NCI-H526 treated with DMSO at 0.1 percent for 48 hours (cell line): ENCODE data around the gene TAF1L.
"Not testable (repeated sequence)": the region's sequence is repeated elsewhere in the genome, so short reads cannot be mapped to it uniquely, and the experiment has no call there.

ENCODE experiments used
- DNase-seq: peaks from one replicate; lab custom pipeline; 2025; lab: John Stamatoyannopoulos, UW

Gene TAF1L

GRCh38 chr9:32635362-32635761 lies at the start of gene TAF1L:
Gene TAF1L (minus strand): TSS chr9:32635669. CDS start chr9:32635579, 90 bp downstream.
- DNase-seq, result no peak

DNA sequence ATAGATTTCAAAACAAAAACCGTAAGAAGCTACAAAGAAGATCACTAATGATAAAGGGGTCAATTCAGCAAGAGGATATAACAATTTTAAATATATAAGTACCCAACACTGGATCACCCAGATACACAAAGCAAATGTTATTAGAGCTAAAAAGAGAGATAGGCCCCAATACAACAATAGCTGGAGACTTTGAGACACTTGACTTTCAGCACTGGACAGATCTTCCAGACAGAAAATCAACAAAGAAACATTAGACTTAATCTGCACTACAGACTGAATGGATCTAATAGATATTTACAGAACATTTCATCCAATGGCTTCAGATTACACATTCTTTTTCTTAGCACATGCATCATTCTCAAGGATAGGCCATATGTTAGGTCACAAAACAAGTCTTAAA lies 46.3 kb upstream of the TAF1L start:
- no peak for DNase-seq

GRCh38 chr9:32677931-32678330 lies 42.5 kb upstream of the TAF1L start:
- DNase-seq, result no peak

- DNase-seq, result no peak
These were observed 37.0 kb upstream of the TAF1L start for GRCh38 chr9:32672469-32672868.

DNA sequence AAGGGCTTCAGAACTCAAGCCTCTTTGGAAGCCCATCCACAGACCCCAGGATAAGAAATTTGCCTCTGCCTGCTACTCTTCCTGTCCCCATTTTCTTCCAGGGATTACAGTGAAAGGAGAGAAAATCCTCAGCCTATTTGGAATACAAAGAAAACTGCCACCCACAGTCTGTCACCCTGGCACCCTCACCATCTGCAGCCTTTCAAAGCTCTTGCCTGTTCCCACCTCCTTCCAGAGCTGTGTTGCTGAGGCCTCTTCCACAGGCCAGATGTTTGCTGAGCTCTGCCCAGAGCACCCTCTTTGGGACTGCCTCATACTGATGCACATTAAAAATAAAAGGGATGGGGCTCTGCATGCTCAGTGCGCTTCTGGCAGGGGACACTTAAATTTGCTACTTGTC lies 35.9 kb upstream of the TAF1L start:
- DNase-seq, result no peak

GRCh38 chr9:32665101-32665500 lies 29.6 kb upstream of the TAF1L start:
- DNase-seq, result no peak

DNA sequence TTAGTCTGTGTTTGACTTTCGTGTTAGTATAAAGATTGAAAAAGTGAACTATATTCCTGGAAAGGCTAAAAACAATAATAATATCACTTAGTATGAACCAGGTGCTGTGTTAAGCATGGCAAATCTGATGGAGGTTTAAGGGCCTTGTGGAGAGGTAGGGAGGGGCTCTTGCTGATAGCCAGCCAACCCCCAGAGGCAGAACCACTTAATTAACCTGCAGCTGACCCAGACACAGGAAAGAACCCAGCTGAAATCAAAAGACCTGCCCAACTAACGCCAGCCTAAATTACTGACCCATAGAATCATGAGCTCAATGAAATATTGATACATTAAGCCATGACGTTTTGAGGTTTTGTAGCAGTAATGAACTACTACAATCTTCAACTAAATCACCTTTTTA lies 28.3 kb upstream of the TAF1L start:
- no peak for DNase-seq

DNA sequence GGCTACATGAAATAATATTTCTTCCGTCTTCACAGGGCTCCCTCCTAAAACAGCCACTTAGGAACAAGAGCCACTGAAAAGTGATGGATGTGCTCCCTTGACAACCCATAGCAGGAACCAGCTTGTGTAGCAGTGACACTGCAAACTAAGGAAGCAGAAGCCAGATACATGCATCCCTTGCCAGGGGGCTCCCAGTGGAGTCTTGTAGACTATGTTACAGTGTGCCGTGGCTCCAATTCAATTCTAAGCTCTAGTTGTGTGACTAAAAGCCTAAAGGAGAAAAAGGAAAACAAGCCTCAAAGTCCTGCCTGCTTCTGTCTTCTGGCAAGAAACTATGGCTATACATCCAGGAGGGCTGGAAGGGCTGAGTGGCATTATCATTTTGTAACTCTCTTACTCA lies 12.2 kb upstream of the TAF1L start:
- no peak for DNase-seq

DNA sequence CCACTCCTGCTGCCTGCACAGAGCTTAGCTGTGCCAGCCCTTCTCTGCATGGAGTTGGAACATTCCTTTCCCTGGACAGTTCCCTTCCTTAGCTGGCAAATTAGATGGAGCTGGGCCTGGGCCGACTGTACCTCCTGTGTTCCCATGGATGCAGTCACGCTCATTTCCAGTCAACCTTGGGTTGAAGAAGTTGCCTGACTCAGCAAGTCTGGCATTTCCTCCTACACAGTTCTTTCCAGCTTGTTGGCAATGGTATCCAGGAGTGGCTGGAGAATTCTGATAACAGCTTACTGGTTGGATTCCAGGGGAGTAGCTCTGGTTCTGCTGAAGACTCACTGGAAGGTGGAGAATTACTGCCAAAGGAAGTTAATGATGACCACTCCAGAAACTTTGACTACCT lies 9.2 kb upstream of the TAF1L start:
- DNase-seq, result no peak

DNA sequence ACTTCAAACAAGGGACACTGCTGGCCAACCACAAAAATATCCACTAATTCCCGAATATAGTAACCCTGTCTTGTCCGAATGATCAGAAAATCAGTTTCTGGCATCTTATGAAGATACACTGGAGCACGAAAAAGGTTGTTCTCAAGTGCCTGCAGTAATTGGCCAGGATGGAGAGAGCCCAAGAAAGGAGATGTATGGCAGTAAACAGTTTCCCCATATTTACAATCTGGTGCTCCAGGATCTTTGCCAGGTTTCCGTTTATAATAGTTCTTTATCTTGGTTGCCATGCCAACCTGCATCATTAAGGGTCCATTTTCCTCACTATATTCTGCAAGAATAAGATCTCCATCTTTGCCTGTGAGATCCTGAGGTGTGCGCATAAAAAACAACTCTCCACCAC lies 2.3 kb downstream of the TAF1L start:
- DNase-seq, result not testable (repeated sequence)

DNA sequence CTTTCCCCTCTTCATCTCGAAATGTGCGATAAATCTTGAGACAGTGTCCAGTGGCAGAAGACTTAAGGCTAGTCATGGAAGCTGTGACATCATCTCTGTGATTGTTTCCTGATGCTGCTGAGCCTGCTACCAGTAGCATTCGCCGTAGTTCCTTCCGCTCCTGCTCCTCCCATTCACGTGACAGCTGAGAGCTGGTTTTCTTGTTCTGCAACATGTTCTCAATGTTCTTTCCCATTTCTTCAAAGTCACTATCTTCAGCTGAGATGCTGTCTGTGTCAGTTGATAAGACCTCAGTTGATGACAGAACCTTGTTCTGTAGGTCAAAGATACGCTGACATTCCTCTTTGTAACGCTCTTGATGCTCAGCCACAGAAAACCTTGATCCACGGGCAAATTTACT lies 3.5 kb downstream of the TAF1L start:
- DNase-seq, result no peak

GRCh38 chr9:32627394-32627954 lies 8.0 kb downstream of the TAF1L start:
- peak; percentile 67 for DNase-seq

GRCh38 chr9:32625320-32625719 lies 10.1 kb downstream of the TAF1L start:
- no peak for DNase-seq

DNA sequence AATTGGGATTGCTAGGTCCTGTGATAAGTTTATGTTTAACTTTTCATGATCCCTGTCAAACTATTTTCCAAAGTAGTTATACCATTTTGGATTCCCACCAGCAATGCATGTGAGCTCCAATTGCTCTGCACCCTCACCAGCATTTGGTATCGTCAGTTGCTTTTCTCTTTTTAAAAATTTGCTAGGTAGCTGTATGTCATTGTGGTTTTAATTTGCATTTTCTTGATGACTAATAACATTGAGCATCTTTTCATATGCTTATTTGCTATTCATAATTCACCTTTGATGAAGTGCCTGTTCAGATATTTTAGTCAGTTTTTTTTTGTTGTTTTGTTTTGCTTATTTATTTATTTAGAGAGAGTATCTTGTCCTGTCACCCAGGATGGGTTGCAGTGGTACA lies 12.5 kb downstream of the TAF1L start:
- DNase-seq, result no peak

GRCh38 chr9:32618261-32618660 lies 17.2 kb downstream of the TAF1L start:
- no peak for DNase-seq

GRCh38 chr9:32606811-32607210 lies 28.7 kb downstream of the TAF1L start:
- DNase-seq, result no peak

GRCh38 chr9:32603914-32604852 lies 31.3 kb downstream of the TAF1L start:
- DNase-seq, result no peak

- DNase-seq, result not testable (repeated sequence)
These were observed 36.4 kb downstream of the TAF1L start for GRCh38 chr9:32599021-32599420.

- no peak for DNase-seq
These were observed 38.5 kb downstream of the TAF1L start for GRCh38 chr9:32596936-32597335.

- no peak for DNase-seq
These were observed 39.2 kb downstream of the TAF1L start for GRCh38 chr9:32596096-32596865.

- DNase-seq, result no peak
These were observed 44.6 kb downstream of the TAF1L start for GRCh38 chr9:32590898-32591297.

DNA sequence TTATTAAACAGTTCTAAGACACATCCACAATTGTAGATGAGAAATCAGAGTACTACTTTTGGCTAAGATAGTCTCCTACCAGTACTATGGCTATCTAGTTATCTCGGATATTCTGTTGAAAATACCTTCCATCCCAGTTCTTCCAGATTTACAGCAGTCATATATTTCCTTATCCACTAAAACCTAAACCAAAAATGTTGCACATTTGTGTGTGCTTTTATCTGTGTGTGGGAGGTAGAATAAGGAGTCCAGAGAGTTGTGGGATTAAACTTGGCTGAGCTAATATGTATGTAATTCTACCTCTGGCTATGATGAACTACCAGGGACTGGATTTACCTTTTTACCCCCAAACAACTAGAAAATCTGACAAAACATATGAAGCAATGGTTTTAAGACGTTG lies 45.0 kb downstream of the TAF1L start:
- DNase-seq, result no peak
